Trophoblast cell (in vitro differentiated cells and primary cell): Measurements from ENCODE around the gene MTMR3.
A peak's percentile ranks its signal among the peaks of the same experiment; 100 is the strongest.

Experiments
- DNase-seq, 2 donors: peaks; one replicate each; pipeline ENCODE4 v3.0.0-alpha.2; 2016
- H2AFZ ChIP-seq: 2 replicates; pipeline ENCODE4 v1.6.1; 2013; ENCODE audit warnings: low read length, moderate library complexity, mild to moderate bottlenecking; ENCODE audit not compliant: insufficient read depth, poor library complexity
- H2AK5ac ChIP-seq: 2 replicates; pipeline ENCODE4 v1.6.1; 2013; ENCODE audit warnings: mild to moderate bottlenecking, low read length
- H2BK120ac ChIP-seq: 2 replicates; pipeline ENCODE4 v1.6.1; 2013; ENCODE audit warnings: low read length, mild to moderate bottlenecking, moderate library complexity; ENCODE audit not compliant: insufficient read depth, poor library complexity
- H2BK12ac ChIP-seq: 2 replicates; pipeline ENCODE4 v1.6.1; 2013; ENCODE audit warnings: mild to moderate bottlenecking, low read length, moderate library complexity
- H2BK5ac ChIP-seq: 2 replicates; pipeline ENCODE4 v1.6.1; 2013; ENCODE audit warnings: low read length, low read depth, moderate library complexity, mild to moderate bottlenecking; ENCODE audit not compliant: poor library complexity
- H3K14ac ChIP-seq: 2 replicates; pipeline ENCODE4 v1.6.1; 2013; ENCODE audit warnings: mild to moderate bottlenecking, low read length
- H3K18ac ChIP-seq: 2 replicates; pipeline ENCODE4 v1.6.1; 2013; ENCODE audit warnings: mild to moderate bottlenecking, low read length
- H3K23ac ChIP-seq: 2 replicates; pipeline ENCODE4 v1.6.1; 2013; ENCODE audit warnings: low read length
- H3K27ac ChIP-seq: 2 replicates; pipeline ENCODE4 v1.5.1; 2013; ENCODE audit warnings: low read depth, mild to moderate bottlenecking, inconsistent platforms, low read length, moderate library complexity
- H3K27me3 ChIP-seq: 2 replicates; pipeline ENCODE4 v1.6.1; 2013; ENCODE audit warnings: inconsistent platforms, mild to moderate bottlenecking, low read length, moderate library complexity; ENCODE audit not compliant: insufficient read depth
- H3K36me3 ChIP-seq, 2 experiments: 1 replicate in 1 of 2; 2 replicates in 1 of 2; pipeline ENCODE4 v1.6.1; 2013; ENCODE audit warnings: low read length in 2 of 2, mild to moderate bottlenecking in 2 of 2, moderate library complexity in 1 of 2; ENCODE audit not compliant: insufficient read depth in 2 of 2, control insufficient read depth in 1 of 2
- H3K4ac ChIP-seq: 2 replicates; pipeline ENCODE4 v1.6.1; 2013; ENCODE audit warnings: low read depth, mild to moderate bottlenecking, low read length, moderate library complexity
- H3K4me1 ChIP-seq, 2 experiments: 1 replicate in 1 of 2; 2 replicates in 1 of 2; pipeline ENCODE4 v1.6.1; 2013; ENCODE audit warnings: low read length in 2 of 2, mild to moderate bottlenecking in 2 of 2, moderate library complexity in 1 of 2; ENCODE audit not compliant: insufficient read depth in 2 of 2, control insufficient read depth in 1 of 2
- H3K4me2 ChIP-seq: 2 replicates; pipeline ENCODE4 v1.6.1; 2013; ENCODE audit warnings: inconsistent platforms, mild to moderate bottlenecking, low read length, moderate library complexity
- H3K4me3 ChIP-seq: 2 replicates; pipeline ENCODE4 v1.5.1; 2013; ENCODE audit warnings: mild to moderate bottlenecking, low read depth, low read length, inconsistent platforms
- H3K79me1 ChIP-seq: one replicate; pipeline ENCODE4 v1.6.1; 2013; ENCODE audit warnings: low read length
- H3K79me2 ChIP-seq: 2 replicates; pipeline ENCODE4 v1.6.1; 2013; ENCODE audit warnings: low read length, mild to moderate bottlenecking; ENCODE audit not compliant: control insufficient read depth, insufficient read depth, poor library complexity
- H3K9ac ChIP-seq: 2 replicates; pipeline ENCODE4 v1.6.1; 2013; ENCODE audit warnings: mild to moderate bottlenecking, low read length
- H3K9me3 ChIP-seq: 2 replicates; pipeline ENCODE4 v1.6.1; 2013; ENCODE audit warnings: low read depth, mild to moderate bottlenecking, control low read depth, inconsistent platforms, low read length; ENCODE audit not compliant: insufficient read depth
- H4K12ac ChIP-seq: 2 replicates; pipeline ENCODE4 v1.6.1; 2013; ENCODE audit warnings: low read depth, mild to moderate bottlenecking, low read length, moderate library complexity
- H4K8ac ChIP-seq: 2 replicates; pipeline ENCODE4 v1.6.1; 2013; ENCODE audit warnings: low read depth, mild to moderate bottlenecking, low read length, moderate library complexity
- H4K91ac ChIP-seq: one replicate; pipeline ENCODE4 v1.6.1; 2013; ENCODE audit warnings: low read depth, mild to moderate bottlenecking, low read length, moderate library complexity
- WGBS: extraction: QIAGEN DNeasy Blood & Tissue Kit; methylation state at CpG from one replicate; pipeline ENCODE4 v1.1.7; 2013; ENCODE audit warnings: missing lambda C conversion rate; ENCODE audit not compliant: insufficient read length, insufficient coverage; ENCODE audit errors: extremely low coverage; 5-methylcytosine and 5-hydroxymethylcytosine counted together

The MTMR3 gene

DNA sequence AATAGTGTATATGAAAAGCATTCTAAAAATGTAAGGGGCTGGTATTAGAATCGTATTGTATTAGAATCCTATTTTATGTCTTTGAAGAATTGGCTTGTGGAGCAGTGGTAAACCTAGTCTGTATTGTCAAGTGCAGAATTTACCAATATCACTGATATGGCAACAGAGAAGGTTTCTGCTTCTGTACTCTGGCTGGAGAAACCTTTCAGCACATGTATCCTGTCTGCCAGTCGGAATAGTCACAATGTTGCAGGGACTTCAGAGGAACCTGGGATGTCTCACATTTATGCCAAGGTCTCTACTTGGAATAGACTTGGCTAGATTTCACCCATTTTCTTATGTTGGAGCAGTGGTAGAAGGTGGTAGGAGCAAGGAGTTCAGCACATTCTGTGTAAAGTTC, 4.4 kb downstream of the MTMR3 start:
- no peaks in the 10 kb centered on the region for H3K36me3 ChIP-seq
- no peak overlapping the region for H4K12ac ChIP-seq
- DNase-seq = no peak
- no peaks in the 10 kb centered on the region for H3K4me1 ChIP-seq
- no peak overlapping the region for H3K4me3 ChIP-seq
- H4K8ac ChIP-seq = no peak overlapping the region
- H4K91ac ChIP-seq = no peak overlapping the region
- no peak overlapping the region for H2AK5ac ChIP-seq
- no peak overlapping the region for H2BK5ac ChIP-seq
- no peak overlapping the region for H3K18ac ChIP-seq
- H3K79me1 ChIP-seq = peaks cover 7% of the 10 kb centered on the region
- H2BK120ac ChIP-seq = no peak overlapping the region
- no peak overlapping the region for H3K14ac ChIP-seq
- no peak overlapping the region for H3K9ac ChIP-seq
- H3K9me3 ChIP-seq = no peaks in the 10 kb centered on the region
- WGBS = no CpG with 5 or more reads among the region's 2 CpGs
- H3K27ac ChIP-seq = no peak overlapping the region
- no peak overlapping the region for H2AFZ ChIP-seq
- H2BK12ac ChIP-seq = no peak overlapping the region
- no peak overlapping the region for H3K23ac ChIP-seq
- H3K27me3 ChIP-seq = no peaks in the 10 kb centered on the region
- peak overlapping the region; percentile 53 for H3K4ac ChIP-seq
- peaks cover 11% of the 10 kb centered on the region for H3K79me2 ChIP-seq
- H3K4me2 ChIP-seq = no peak overlapping the region

- Histone ChIP-seq H3K14ac (no peak overlapping the region), H3K27ac (no peak overlapping the region), H3K79me2 (peaks cover 4% of the 10 kb centered on the region)
These were observed 7.8 kb downstream of the MTMR3 start for GRCh38 chr22:29890760-29891159.

GRCh38 chr22:29892315-29893156, 9.6 kb downstream of the MTMR3 start:
- H3K27ac ChIP-seq = no peak overlapping the region

More at GRCh38 chr22:29890760-29891159, 7.8 kb downstream of the MTMR3 start:
- Histone ChIP-seq H3K4ac (peak overlapping the region; percentile 9), H3K79me1 (no peaks in the 10 kb centered on the region), H3K4me1 (no peaks in the 10 kb centered on the region), H3K9ac (no peak overlapping the region), H3K18ac (no peak overlapping the region), H3K27me3 (no peaks in the 10 kb centered on the region), H3K4me3 (no peak overlapping the region), H3K36me3 (no peaks in the 10 kb centered on the region), H2BK12ac (no peak overlapping the region), H2AK5ac (no peak overlapping the region), H4K8ac (no peak overlapping the region), H2BK5ac (no peak overlapping the region), H4K91ac (no peak overlapping the region), H3K9me3 (no peaks in the 10 kb centered on the region), H2AFZ (no peak overlapping the region), H4K12ac (no peak overlapping the region), H3K4me2 (no peak overlapping the region), H3K23ac (no peak overlapping the region), H2BK120ac (no peak overlapping the region)
- no CpG with 5 or more reads among the region's 5 CpGs for WGBS
- no peak for DNase-seq

GRCh38 chr22:29901354-29901753, 18.4 kb downstream of the MTMR3 start:
- H3K4me2 ChIP-seq = no peak overlapping the region
- no peak overlapping the region for H3K4me3 ChIP-seq
- no peaks in the 10 kb centered on the region for H3K79me2 ChIP-seq
- H3K27me3 ChIP-seq = no peaks in the 10 kb centered on the region
- H3K79me1 ChIP-seq = no peaks in the 10 kb centered on the region
- no peak overlapping the region for H4K8ac ChIP-seq
- H3K36me3 ChIP-seq = peaks cover 0 to 1% of the 10 kb centered on the region in 2 experiments
- H2BK12ac ChIP-seq = no peak overlapping the region
- no peaks in the 10 kb centered on the region for H3K9me3 ChIP-seq
- H3K23ac ChIP-seq = no peak overlapping the region
- no CpG with 5 or more reads among the region's 1 CpG for WGBS
- no peak overlapping the region for H2AK5ac ChIP-seq
- no peak overlapping the region for H3K9ac ChIP-seq
- no peak overlapping the region for H3K27ac ChIP-seq
- H3K14ac ChIP-seq = no peak overlapping the region
- no peak overlapping the region for H2AFZ ChIP-seq
- H2BK5ac ChIP-seq = no peak overlapping the region
- H4K91ac ChIP-seq = no peak overlapping the region
- H4K12ac ChIP-seq = no peak overlapping the region
- H3K18ac ChIP-seq = no peak overlapping the region
- no peak overlapping the region for H2BK120ac ChIP-seq
- H3K4ac ChIP-seq = no peak overlapping the region
- no peaks in the 10 kb centered on the region for H3K4me1 ChIP-seq
- DNase-seq = no peak

More at GRCh38 chr22:29892315-29893156, 9.6 kb downstream of the MTMR3 start:
- Histone ChIP-seq H2BK12ac (no peak overlapping the region), H2BK120ac (no peak overlapping the region), H3K79me1 (no peaks in the 10 kb centered on the region), H4K91ac (no peak overlapping the region), H3K23ac (no peak overlapping the region), H3K9ac (no peak overlapping the region), H3K4me2 (no peak overlapping the region), H2BK5ac (no peak overlapping the region), H3K14ac (no peak overlapping the region), H4K8ac (no peak overlapping the region), H3K18ac (no peak overlapping the region), H3K4ac (no peak overlapping the region), H3K4me1 (no peaks in the 10 kb centered on the region), H3K9me3 (no peaks in the 10 kb centered on the region), H3K27me3 (no peaks in the 10 kb centered on the region), H2AFZ (no peak overlapping the region), H2AK5ac (no peak overlapping the region), H3K4me3 (no peak overlapping the region), H3K79me2 (peaks cover 5% of the 10 kb centered on the region), H3K36me3 (peaks cover 0 to 1% of the 10 kb centered on the region in 2 experiments), H4K12ac (no peak overlapping the region)
- DNase-seq = no peak
- WGBS = no CpG with 5 or more reads among the region's 1 CpG
